Transverse colon (tissue), 3 donors: ENCODE data around the gene TRO.

Experiments used
- POLR2A ChIP-seq: fragments of 450-650 bp; IDR thresholded peaks from one replicate; pipeline ENCODE4 v1.6.1; 2016; ENCODE audit warnings: antibody characterized with exemption, mild to moderate bottlenecking, moderate library complexity
- TF ChIP-seq, protein P1 (sequence below), 5 experiments: fragments of 200-600 bp in 3 of 5; fragments of 450-650 bp in 2 of 5; sonication (generic) in 3 of 5; IDR thresholded peaks; 1 replicate in 2 of 5; 2 replicates in 3 of 5; pipeline ENCODE4 v1.5.1; 2016 to 2017; ENCODE audit warnings: antibody characterized with exemption in 5 of 5, inconsistent platforms in 3 of 5, mild to moderate bottlenecking in 2 of 5, moderate library complexity in 1 of 5

- TF ChIP-seq, protein P1, sequence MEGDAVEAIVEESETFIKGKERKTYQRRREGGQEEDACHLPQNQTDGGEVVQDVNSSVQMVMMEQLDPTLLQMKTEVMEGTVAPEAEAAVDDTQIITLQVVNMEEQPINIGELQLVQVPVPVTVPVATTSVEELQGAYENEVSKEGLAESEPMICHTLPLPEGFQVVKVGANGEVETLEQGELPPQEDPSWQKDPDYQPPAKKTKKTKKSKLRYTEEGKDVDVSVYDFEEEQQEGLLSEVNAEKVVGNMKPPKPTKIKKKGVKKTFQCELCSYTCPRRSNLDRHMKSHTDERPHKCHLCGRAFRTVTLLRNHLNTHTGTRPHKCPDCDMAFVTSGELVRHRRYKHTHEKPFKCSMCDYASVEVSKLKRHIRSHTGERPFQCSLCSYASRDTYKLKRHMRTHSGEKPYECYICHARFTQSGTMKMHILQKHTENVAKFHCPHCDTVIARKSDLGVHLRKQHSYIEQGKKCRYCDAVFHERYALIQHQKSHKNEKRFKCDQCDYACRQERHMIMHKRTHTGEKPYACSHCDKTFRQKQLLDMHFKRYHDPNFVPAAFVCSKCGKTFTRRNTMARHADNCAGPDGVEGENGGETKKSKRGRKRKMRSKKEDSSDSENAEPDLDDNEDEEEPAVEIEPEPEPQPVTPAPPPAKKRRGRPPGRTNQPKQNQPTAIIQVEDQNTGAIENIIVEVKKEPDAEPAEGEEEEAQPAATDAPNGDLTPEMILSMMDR (IDR thresholded peaks at IDR 0.05), result no peak
- TF ChIP-seq POLR2A, result no peak
These were observed 2.8 kb downstream of the TRO start for GRCh38 chrX:54923376-54923775.
